LoVo (cell line): ENCODE results near the gene HIBADH.

Experiments
- DNase-seq: peaks from one replicate; pipeline ENCODE4 v3.0.0-alpha.2; 2016; ENCODE audit warnings: low spot score

The HIBADH gene

GRCh38 chr7:27491534-27491933 lies 171.1 kb downstream of the HIBADH start:
- no peak for DNase-seq

- DNase-seq: no peak
Measured at GRCh38 chr7:27487509-27487908, 175.2 kb downstream of the HIBADH start.

GRCh38 chr7:27484451-27484850 lies 178.2 kb downstream of the HIBADH start:
- DNase-seq: no peak

GRCh38 chr7:27482219-27482618 lies 180.5 kb downstream of the HIBADH start:
- no peak for DNase-seq

- no peak for DNase-seq
Measured at GRCh38 chr7:27478556-27478955, 184.1 kb downstream of the HIBADH start.

GRCh38 chr7:27478084-27478483 lies 184.6 kb downstream of the HIBADH start:
- DNase-seq: peak; percentile 14

GRCh38 chr7:27476493-27476892 lies 186.2 kb downstream of the HIBADH start:
- no peak for DNase-seq
